GM12878 (cell line): ENCODE measurements around the gene GUCY1B1. TPM values are rescaled to one million over a fixed set of nuclear protein-coding genes. Genes with fewer than 3 reads are reported as not detected.

Experiments used
- ATAC-seq: fragments of 200-7000 bp; cut with Tn5 transposase; 3 replicates; pipeline ENCODE4 v1.9.1; 2020; ENCODE audit warnings: mild to moderate bottlenecking, moderate library complexity
- BruUV-seq: library from RNA; stranded (reverse); fragments of 400-500 nt; replicated peaks from 2 replicates; lab custom pipeline; 2021; lab: Mats Ljungman, UMichigan
- CTCF ChIA-PET: fragments of 300-600 bp; sonication (Branson Sonifier 250); formaldehyde crosslinking; extraction: SDS; loops from one replicate; lab custom pipeline; 2021; ENCODE audit warnings: inconsistent platforms; lab: Yijun Ruan, JAX
- POLR2A ChIA-PET: fragments of 350-600 bp; formaldehyde crosslinking; extraction: SDS; loops from one replicate; lab custom pipeline; 2021; ENCODE audit warnings: inconsistent platforms; lab: Charles Lee
- RAD21 ChIA-PET: fragments of 300-600 bp; sonication (Branson Sonifier 250); formaldehyde crosslinking; loops from one replicate; lab custom pipeline; 2023; ENCODE audit warnings: antibody characterized with exemption; ENCODE audit not compliant: unreplicated experiment; lab: Charles Lee
- SMC1A ChIA-PET: fragments of 300-600 bp; sonication (Branson Sonifier 250); formaldehyde crosslinking; loops from one replicate; lab custom pipeline; 2023; ENCODE audit not compliant: unreplicated experiment, uncharacterized antibody; lab: Charles Lee
- DNase-seq: peaks from one replicate; pipeline ENCODE4 v3.0.0-alpha.2; 2011; ENCODE audit warnings: low read depth, low spot score
- FAIRE-seq: peaks from 3 replicates; lab custom pipeline; 2011; peaks lifted over from hg19 to GRCh38; lab: Jason Lieb, UNC
- H2AFZ ChIP-seq: 2 replicates; pipeline ENCODE4 v1.6.0; 2011; ENCODE audit warnings: low read depth, low read length, control low read depth; ENCODE audit not compliant: control insufficient read depth
- H3K27ac ChIP-seq: 2 replicates; pipeline ENCODE4 v1.5.1; 2011; ENCODE audit warnings: control low read depth; ENCODE audit not compliant: control insufficient read depth, insufficient read depth
- H3K27me3 ChIP-seq, 2 experiments: replicated peaks in 1 of 2; 2 replicates each; pipeline versions ENCODE4 v1.6.0 to v1.6.1; 2011; ENCODE audit warnings: low read length in 1 of 2; ENCODE audit not compliant: control insufficient read depth in 2 of 2, insufficient read depth in 2 of 2
- H3K36me3 ChIP-seq, 2 experiments: 2 replicates each; pipeline ENCODE4 v1.5.1; 2011; ENCODE audit warnings: low read length in 1 of 2; ENCODE audit not compliant: control insufficient read depth in 2 of 2, insufficient read depth in 2 of 2
- H3K4me1 ChIP-seq: 2 replicates; pipeline ENCODE4 v1.6.1; 2011; ENCODE audit warnings: mild to moderate bottlenecking, low read length, moderate library complexity, mixed read lengths; ENCODE audit not compliant: control insufficient read depth, insufficient read depth
- H3K4me2 ChIP-seq: 2 replicates; pipeline ENCODE4 v1.6.0; 2011; ENCODE audit warnings: control low read depth; ENCODE audit not compliant: control insufficient read depth, insufficient read depth
- H3K4me3 ChIP-seq: fragments of 200-600 bp; sonication (generic); 2 replicates; pipeline ENCODE4 v1.5.1; 2016
- H3K79me2 ChIP-seq: 2 replicates; pipeline ENCODE4 v1.6.0; 2011; ENCODE audit warnings: low read length; ENCODE audit not compliant: control insufficient read depth, insufficient read depth
- H3K9ac ChIP-seq: 2 replicates; pipeline ENCODE4 v1.8.0; 2011; ENCODE audit warnings: low read length, control low read depth, mixed read lengths; ENCODE audit not compliant: control insufficient read depth, insufficient read depth
- H3K9me3 ChIP-seq: replicated peaks from 3 replicates; pipeline ENCODE4 v1.5.1; 2011; ENCODE audit warnings: mild to moderate bottlenecking, low read length; ENCODE audit not compliant: control insufficient read depth, insufficient read depth
- H4K20me1 ChIP-seq: 2 replicates; pipeline ENCODE4 v1.6.0; 2011; ENCODE audit not compliant: control insufficient read depth, insufficient read depth
- BCL11A ChIP-seq: IDR thresholded peaks from 2 replicates; pipeline ENCODE4 v1.6.1; 2011; ENCODE audit warnings: low read depth, low read length
- CBFB ChIP-seq: IDR thresholded peaks from 2 replicates; pipeline ENCODE4 v1.6.1; 2016; ENCODE audit warnings: antibody characterized with exemption, low read depth
- FOS ChIP-seq: IDR thresholded peaks from 3 replicates; pipeline ENCODE4 v1.6.1; 2011; ENCODE audit warnings: borderline replicate concordance; ENCODE audit not compliant: insufficient read length; ENCODE audit errors: extremely low read depth
- IRF5 ChIP-seq: fragments of 450-650 bp; IDR thresholded peaks from 2 replicates; pipeline ENCODE4 v1.6.1; 2017; ENCODE audit warnings: borderline replicate concordance
- MAX ChIP-seq: IDR thresholded peaks from 2 replicates; pipeline ENCODE4 v1.6.1; 2012; ENCODE audit warnings: low read depth, low read length, improper control_type of control experiment
- MEF2A ChIP-seq: IDR thresholded peaks from 2 replicates; pipeline ENCODE4 v1.6.1; 2011; ENCODE audit warnings: low read depth, mild to moderate bottlenecking, low read length, moderate library complexity; ENCODE audit not compliant: insufficient read depth
- MYB ChIP-seq: fragments of 150-350 bp; IDR thresholded peaks from 2 replicates; pipeline ENCODE4 v1.6.1; 2014; ENCODE audit warnings: mild to moderate bottlenecking, low read depth, low read length, borderline replicate concordance
- NR2C1 ChIP-seq: fragments of 450-650 bp; IDR thresholded peaks from 2 replicates; pipeline ENCODE4 v1.6.1; 2017; ENCODE audit warnings: antibody characterized with exemption, mild to moderate bottlenecking, moderate library complexity
- PAX8 ChIP-seq: fragments of 450-650 bp; IDR thresholded peaks from 2 replicates; pipeline ENCODE4 v1.6.1; 2017; ENCODE audit warnings: mild to moderate bottlenecking, moderate library complexity
- RAD21 ChIP-seq: IDR thresholded peaks from 2 replicates; pipeline ENCODE4 v1.6.1; 2011; ENCODE audit warnings: mild to moderate bottlenecking, low read depth, low read length, moderate library complexity; ENCODE audit not compliant: insufficient read depth
- SIX5 ChIP-seq: IDR thresholded peaks from 2 replicates; pipeline ENCODE4 v1.6.1; 2011; ENCODE audit warnings: mild to moderate bottlenecking, low read depth, low read length, moderate library complexity; ENCODE audit not compliant: severe bottlenecking
- SMC3 ChIP-seq: IDR thresholded peaks from 2 replicates; pipeline ENCODE4 v1.6.1; 2011; ENCODE audit warnings: low read length, improper control_type of control experiment, borderline replicate concordance
- STAT1 ChIP-seq: fragments of 450-650 bp; conservative IDR thresholded peaks from 2 replicates; pipeline ENCODE4 v1.6.1; 2014; ENCODE audit warnings: antibody characterized with exemption, mild to moderate bottlenecking
- TARDBP ChIP-seq: IDR thresholded peaks from 2 replicates; pipeline ENCODE4 v1.6.1; 2016; ENCODE audit warnings: borderline replicate concordance
- WRNIP1 ChIP-seq: IDR thresholded peaks from 2 replicates; pipeline ENCODE4 v1.6.1; 2011; ENCODE audit warnings: low read depth, low read length, improper control_type of control experiment, borderline replicate concordance
- ZBED1 ChIP-seq: IDR thresholded peaks from 2 replicates; pipeline ENCODE4 v1.6.1; 2016; ENCODE audit warnings: borderline replicate concordance
- WGBS: methylation state at CpG from one replicate; pipeline ENCODE4 v1.1.6; 2016; ENCODE audit warnings: low lambda C conversion rate; ENCODE audit not compliant: insufficient replicate concordance, insufficient coverage; ENCODE audit errors: missing lambda C conversion rate; 5-methylcytosine and 5-hydroxymethylcytosine counted together
- in situ Hi-C: fragments of 300-500 bp; cut with MboI; formaldehyde crosslinking; loops from 9 replicates; pipeline ENCODE4 v1.14.3; 2018; ENCODE audit warnings: mixed read lengths
- intact Hi-C: fragments of 100-400 bp; cut with micrococcal nuclease; formaldehyde crosslinking; loops from one replicate; pipeline ENCODE4 v1.14.2; 2022; ENCODE audit not compliant: unreplicated experiment
- polyA plus RNA-seq, 11 experiments: library from polyadenylated mRNA; depleted of rRNA in 4 of 11; unstranded in 6 of 11; stranded (reverse) in 5 of 11; fragments of >200 nt; fragmentation: Nextera tagmentation in 4 of 11; fragmentation: Illumina TruSeq in 1 of 11; extraction: Ambion mirVana in 4 of 11; extraction: Trizol in 1 of 11; gene quantifications; 1 replicate in 1 of 11; 2 replicates in 10 of 11; pipeline versions ENCODE4 v1.2.1 to v1.2.3, GENCODE V29; 2011 to 2016; ENCODE audit warnings: inconsistent platforms in 2 of 11, missing spikeins in 2 of 11, low read depth in 1 of 11
- total RNA-seq, 4 experiments: library from RNA; depleted of rRNA in 3 of 4; stranded (reverse); fragments of >200 nt in 3 of 4; fragmentation: Illumina TruSeq in 1 of 4; extraction: Trizol in 1 of 4; gene quantifications; 2 replicates each; pipeline versions ENCODE4 v1.2.1 to v1.2.3, GENCODE V29; 2013 to 2021
- TF ChIP-seq, protein P1 (sequence below): fragments of 450-650 bp; IDR thresholded peaks from 2 replicates; pipeline ENCODE4 v1.6.1; 2017; ENCODE audit warnings: mild to moderate bottlenecking, moderate library complexity
- TF ChIP-seq, protein P2 (sequence below): fragments of 450-650 bp; IDR thresholded peaks from 2 replicates; pipeline ENCODE4 v1.6.1; 2016; ENCODE audit warnings: mild to moderate bottlenecking

GUCY1B1 gene
- total and polyA plus RNA-seq, 10 of the 15 experiments (the other 5 are each of a cell fraction or from before 2014, with no cell fraction given) = 0.60 to 38.5 (median 1.4) TPM

- SMC1A ChIA-PET = interaction anchor here (1.1 to 3.2 kb wide), 6 partner anchors 8 to 45 kb away, joined by 4 to 11 read pairs (median 4); partner anchors contain the start of gene GUCY1B1
- Histone ChIP-seq H3K36me3 (no peaks in the 10 kb centered on the region), H3K4me2 (no peak overlapping the region), H3K4me3 (no peak overlapping the region), H3K9ac (no peak overlapping the region), H3K4me1 (no peaks in the 10 kb centered on the region), H3K79me2 (no peaks in the 10 kb centered on the region), H3K27me3 (no peaks in the 10 kb centered on the region), H3K27ac (no peak overlapping the region), H3K9me3 (no peaks in the 10 kb centered on the region), H4K20me1 (no peaks in the 10 kb centered on the region), H2AFZ (no peak overlapping the region)
- no peak for ATAC-seq
- in situ Hi-C loops = no loop called here
- CTCF ChIA-PET = interaction anchor here (0.9 to 3.1 kb wide), 5 partner anchors 10 to 75 kb away, joined by 4 to 14 read pairs (median 4); partner anchors contain the start of gene GUCY1B1
- BruUV-seq = no TSS peak
- 24% methylated on average over 2 of the region's 2 CpGs for WGBS
- intact Hi-C loops = no loop called here
- FAIRE-seq = no peak
- DNase-seq = no peak
- TF ChIP-seq CBFB (no peak), MEF2A (no peak), MYB (no peak), STAT1 (no peak), TARDBP (no peak), WRNIP1 (no peak), MAX (no peak), SMC3 (no peak), ZBED1 (no peak), SIX5 (no peak), NR2C1 (no peak), PAX8 (no peak), FOS (no peak), BCL11A (no peak), IRF5 (no peak), RAD21 (no peak)
- TF ChIP-seq, protein P1, sequence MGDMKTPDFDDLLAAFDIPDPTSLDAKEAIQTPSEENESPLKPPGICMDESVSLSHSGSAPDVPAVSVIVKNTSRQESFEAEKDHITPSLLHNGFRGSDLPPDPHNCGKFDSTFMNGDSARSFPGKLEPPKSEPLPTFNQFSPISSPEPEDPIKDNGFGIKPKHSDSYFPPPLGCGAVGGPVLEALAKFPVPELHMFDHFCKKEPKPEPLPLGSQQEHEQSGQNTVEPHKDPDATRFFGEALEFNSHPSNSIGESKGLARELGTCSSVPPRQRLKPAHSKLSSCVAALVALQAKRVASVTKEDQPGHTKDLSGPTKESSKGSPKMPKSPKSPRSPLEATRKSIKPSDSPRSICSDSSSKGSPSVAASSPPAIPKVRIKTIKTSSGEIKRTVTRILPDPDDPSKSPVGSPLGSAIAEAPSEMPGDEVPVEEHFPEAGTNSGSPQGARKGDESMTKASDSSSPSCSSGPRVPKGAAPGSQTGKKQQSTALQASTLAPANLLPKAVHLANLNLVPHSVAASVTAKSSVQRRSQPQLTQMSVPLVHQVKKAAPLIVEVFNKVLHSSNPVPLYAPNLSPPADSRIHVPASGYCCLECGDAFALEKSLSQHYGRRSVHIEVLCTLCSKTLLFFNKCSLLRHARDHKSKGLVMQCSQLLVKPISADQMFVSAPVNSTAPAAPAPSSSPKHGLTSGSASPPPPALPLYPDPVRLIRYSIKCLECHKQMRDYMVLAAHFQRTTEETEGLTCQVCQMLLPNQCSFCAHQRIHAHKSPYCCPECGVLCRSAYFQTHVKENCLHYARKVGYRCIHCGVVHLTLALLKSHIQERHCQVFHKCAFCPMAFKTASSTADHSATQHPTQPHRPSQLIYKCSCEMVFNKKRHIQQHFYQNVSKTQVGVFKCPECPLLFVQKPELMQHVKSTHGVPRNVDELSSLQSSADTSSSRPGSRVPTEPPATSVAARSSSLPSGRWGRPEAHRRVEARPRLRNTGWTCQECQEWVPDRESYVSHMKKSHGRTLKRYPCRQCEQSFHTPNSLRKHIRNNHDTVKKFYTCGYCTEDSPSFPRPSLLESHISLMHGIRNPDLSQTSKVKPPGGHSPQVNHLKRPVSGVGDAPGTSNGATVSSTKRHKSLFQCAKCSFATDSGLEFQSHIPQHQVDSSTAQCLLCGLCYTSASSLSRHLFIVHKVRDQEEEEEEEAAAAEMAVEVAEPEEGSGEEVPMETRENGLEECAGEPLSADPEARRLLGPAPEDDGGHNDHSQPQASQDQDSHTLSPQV = no peak
- TF ChIP-seq, protein P2, sequence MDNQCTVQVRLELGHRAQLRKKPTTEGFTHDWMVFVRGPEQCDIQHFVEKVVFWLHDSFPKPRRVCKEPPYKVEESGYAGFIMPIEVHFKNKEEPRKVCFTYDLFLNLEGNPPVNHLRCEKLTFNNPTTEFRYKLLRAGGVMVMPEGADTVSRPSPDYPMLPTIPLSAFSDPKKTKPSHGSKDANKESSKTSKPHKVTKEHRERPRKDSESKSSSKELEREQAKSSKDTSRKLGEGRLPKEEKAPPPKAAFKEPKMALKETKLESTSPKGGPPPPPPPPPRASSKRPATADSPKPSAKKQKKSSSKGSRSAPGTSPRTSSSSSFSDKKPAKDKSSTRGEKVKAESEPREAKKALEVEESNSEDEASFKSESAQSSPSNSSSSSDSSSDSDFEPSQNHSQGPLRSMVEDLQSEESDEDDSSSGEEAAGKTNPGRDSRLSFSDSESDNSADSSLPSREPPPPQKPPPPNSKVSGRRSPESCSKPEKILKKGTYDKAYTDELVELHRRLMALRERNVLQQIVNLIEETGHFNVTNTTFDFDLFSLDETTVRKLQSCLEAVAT = no peak
- RAD21 ChIA-PET = interaction anchor here (1.0 to 1.5 kb wide), 2 partner anchors 10 to 53 kb away, joined by 3 to 5 read pairs; partner anchors contain the start of gene GUCY1B1
- POLR2A ChIA-PET = interaction anchor here (0.9 to 1.0 kb wide), 2 partner anchors 11 to 78 kb away, joined by 3 read pairs; no protein-coding TSS in a partner anchor
Measured at GRCh38 chr4:155748039-155748438, 10.8 kb upstream of the GUCY1B1 start.
